GM23248 (cell line): ENCODE measurements around the gene YWHAQ.

Experiments
- EZH2 ChIP-seq: fragments of 200-600 bp; sonication (generic); IDR thresholded peaks from 2 replicates; pipeline ENCODE4 v1.6.1; 2018; ENCODE audit warnings: antibody characterized with exemption, mild to moderate bottlenecking; ENCODE audit not compliant: insufficient read depth, poor library complexity, severe bottlenecking
- EZH2phosphoT487 ChIP-seq: fragments of 200-600 bp; sonication (generic); IDR thresholded peaks from 2 replicates; pipeline ENCODE4 v1.6.1; 2018; ENCODE audit warnings: antibody characterized with exemption, moderate library complexity, mild to moderate bottlenecking, low read depth; ENCODE audit not compliant: insufficient read depth

- TF ChIP-seq EZH2 (no peak), EZH2phosphoT487 (no peak)
These were observed 36.3 kb downstream of the YWHAQ start for GRCh38 chr2:9594366-9595054.
